HTR-8/SVneo (cell line): ENCODE data around the gene TSPAN5.
"Not testable (repeated sequence)": the region's sequence is repeated elsewhere in the genome, so short reads cannot be mapped to it uniquely, and the experiment has no call there.

ENCODE experiments used
- DNase-seq: peaks from one replicate; pipeline ENCODE4 v3.0.0; 2011; ENCODE audit warnings: low spot score, mixed read lengths; ENCODE audit not compliant: insufficient read length
- FAIRE-seq: peaks from 2 replicates; lab custom pipeline; 2011; peaks lifted over from hg19 to GRCh38; lab: Jason Lieb, UNC

Gene TSPAN5

GRCh38 chr4:98565681-98566301, 92.6 kb downstream of the TSPAN5 start:
- no peak for FAIRE-seq

GRCh38 chr4:98564852-98565251, 93.6 kb downstream of the TSPAN5 start:
- DNase-seq = no peak
- no peak for FAIRE-seq

More at GRCh38 chr4:98565681-98566301, 92.6 kb downstream of the TSPAN5 start:
- DNase-seq = no peak

- no peak for FAIRE-seq
- DNase-seq = no peak
These were observed 98.1 kb downstream of the TSPAN5 start for GRCh38 chr4:98560321-98560720.

GRCh38 chr4:98558471-98559169, 99.8 kb downstream of the TSPAN5 start:
- no peak for FAIRE-seq
- no peak for DNase-seq

GRCh38 chr4:98557194-98557892, 101.1 kb downstream of the TSPAN5 start:
- DNase-seq (no peak), FAIRE-seq (no peak)

GRCh38 chr4:98556451-98556850, 102.0 kb downstream of the TSPAN5 start:
- no peak for FAIRE-seq
- no peak for DNase-seq

GRCh38 chr4:98555798-98556445, 102.5 kb downstream of the TSPAN5 start:
- DNase-seq = no peak
- FAIRE-seq = no peak

- no peak for FAIRE-seq
- DNase-seq = no peak
These were observed 111.4 kb downstream of the TSPAN5 start for GRCh38 chr4:98546910-98547594.

- no peak for DNase-seq
- FAIRE-seq = no peak
These were observed 113.5 kb downstream of the TSPAN5 start for GRCh38 chr4:98544818-98545414.

- FAIRE-seq = no peak
These were observed 114.1 kb downstream of the TSPAN5 start for GRCh38 chr4:98544141-98544817.

GRCh38 chr4:98542011-98542410, 116.4 kb downstream of the TSPAN5 start:
- no peak for FAIRE-seq
- DNase-seq = no peak

More at GRCh38 chr4:98544141-98544817, 114.1 kb downstream of the TSPAN5 start:
- DNase-seq = no peak

GRCh38 chr4:98540803-98541202, 117.6 kb downstream of the TSPAN5 start:
- FAIRE-seq (no peak), DNase-seq (no peak)

- FAIRE-seq = no peak
These were observed 118.7 kb downstream of the TSPAN5 start for GRCh38 chr4:98539741-98540140.

GRCh38 chr4:98539299-98539698, 119.1 kb downstream of the TSPAN5 start:
- FAIRE-seq = no peak
- no peak for DNase-seq

More at GRCh38 chr4:98539741-98540140, 118.7 kb downstream of the TSPAN5 start:
- DNase-seq = no peak

- no peak for FAIRE-seq
These were observed 121.8 kb downstream of the TSPAN5 start for GRCh38 chr4:98536631-98537030.

GRCh38 chr4:98534146-98534545, 124.3 kb downstream of the TSPAN5 start:
- FAIRE-seq, DNase-seq: not testable (repeated sequence)

More at GRCh38 chr4:98536631-98537030, 121.8 kb downstream of the TSPAN5 start:
- DNase-seq = no peak

- FAIRE-seq = no peak
- no peak for DNase-seq
These were observed 127.8 kb downstream of the TSPAN5 start for GRCh38 chr4:98530572-98530971.

GRCh38 chr4:98529970-98530569, 128.3 kb downstream of the TSPAN5 start:
- DNase-seq (no peak), FAIRE-seq (no peak)

GRCh38 chr4:98528882-98529281, 129.5 kb downstream of the TSPAN5 start:
- DNase-seq (no peak), FAIRE-seq (no peak)
